K562 (cell line): ENCODE results near the gene PHACTR2. TPM values are rescaled to one million over a fixed set of nuclear protein-coding genes. Genes with fewer than 3 reads are reported as not detected.

Experiments
- ATAC-seq: fragments of 200-7000 bp; cut with Tn5 transposase; 3 replicates; pipeline ENCODE4 v1.9.1; 2020; ENCODE audit warnings: moderate library complexity
- BruUV-seq: library from RNA; stranded (reverse); fragments of 400-500 nt; replicated peaks from 2 replicates; lab custom pipeline; 2021; lab: Mats Ljungman, UMichigan
- CTCF ChIA-PET: fragments of 300-600 bp; formaldehyde crosslinking; extraction: SDS; loops from one replicate; lab custom pipeline; 2021; ENCODE audit warnings: low intra/inter-chr PET ratio; lab: Yijun Ruan, JAX
- POLR2A ChIA-PET: fragments of 300-600, 350-650 bp; sonication (Branson Sonifier 250); formaldehyde crosslinking; extraction: SDS; loops from one replicate; lab custom pipeline; 2021; ENCODE audit warnings: antibody characterized with exemption, inconsistent platforms; lab: Yijun Ruan, JAX
- DNase-seq, 4 experiments: peaks; one replicate each; pipeline versions ENCODE4 v3.0.0 to v3.0.0-alpha.2; 2011 to 2018; ENCODE audit warnings: low spot score in 3 of 4, mixed read lengths in 3 of 4; ENCODE audit errors: extremely low read depth in 1 of 4
- FAIRE-seq: peaks from 2 replicates; lab custom pipeline; 2011; peaks lifted over from hg19 to GRCh38; lab: Jason Lieb, UNC
- H2AFZ ChIP-seq: 2 replicates; pipeline ENCODE4 v1.6.0; 2011; ENCODE audit warnings: low read depth, low read length, control low read depth, inconsistent platforms
- H3K27ac ChIP-seq: fragments of 200-600 bp; 3 replicates; pipeline ENCODE4 v1.8.0; 2011; ENCODE audit warnings: low read depth, mild to moderate bottlenecking, control low read depth, inconsistent platforms, low read length, moderate library complexity, mixed read lengths; ENCODE audit errors: extremely low read depth
- H3K27me3 ChIP-seq, 2 experiments: fragments of 300-600 bp in 1 of 2; 2 replicates in 1 of 2; 3 replicates in 1 of 2; pipeline versions ENCODE4 v1.6.0 to v1.8.0; 2011; ENCODE audit warnings: inconsistent platforms in 2 of 2, low read length in 2 of 2, mild to moderate bottlenecking in 1 of 2, mixed read lengths in 1 of 2, moderate library complexity in 1 of 2; ENCODE audit not compliant: control insufficient read depth in 2 of 2, insufficient read depth in 2 of 2
- H3K36me3 ChIP-seq: fragments of 300-600 bp; 3 replicates; pipeline ENCODE4 v1.8.0; 2011; ENCODE audit warnings: mild to moderate bottlenecking, low read length, inconsistent platforms; ENCODE audit not compliant: control insufficient read depth, insufficient read depth
- H3K4me1 ChIP-seq, 2 experiments: fragments of 200-600 bp in 1 of 2; replicated peaks in 1 of 2; 2 replicates in 1 of 2; 3 replicates in 1 of 2; pipeline versions ENCODE4 v1.5.1 to v1.8.0; 2011; ENCODE audit warnings: inconsistent platforms in 2 of 2, low read length in 2 of 2, mild to moderate bottlenecking in 1 of 2, mixed read lengths in 1 of 2, moderate library complexity in 1 of 2; ENCODE audit not compliant: control insufficient read depth in 2 of 2, insufficient read depth in 2 of 2
- H3K4me2 ChIP-seq: 2 replicates; pipeline ENCODE4 v1.6.1; 2011; ENCODE audit warnings: low read length, control low read depth, inconsistent platforms, mixed read lengths; ENCODE audit not compliant: insufficient read depth
- H3K4me3 ChIP-seq: fragments of 200-600 bp; sonication (generic), shearing (Covaris generic); 2 replicates; pipeline ENCODE4 v1.5.1; 2016; ENCODE audit warnings: control low read depth, inconsistent platforms
- H3K79me2 ChIP-seq: fragments of 200-600 bp; 3 replicates; pipeline ENCODE4 v1.8.0; 2011; ENCODE audit warnings: low read length, inconsistent platforms; ENCODE audit not compliant: control insufficient read depth, insufficient read depth
- H3K9ac ChIP-seq, 2 experiments: 2 replicates each; pipeline versions ENCODE4 v1.6.0 to v1.6.1; 2011; ENCODE audit warnings: low read depth in 2 of 2, low read length in 2 of 2, control low read depth in 1 of 2, inconsistent platforms in 1 of 2, mild to moderate bottlenecking in 1 of 2, mixed read lengths in 1 of 2; ENCODE audit not compliant: insufficient read depth in 1 of 2
- H3K9me1 ChIP-seq: one replicate; pipeline ENCODE4 v1.6.0; 2011; ENCODE audit warnings: inconsistent platforms, mild to moderate bottlenecking, low read length, moderate library complexity; ENCODE audit not compliant: control insufficient read depth, insufficient read depth
- H3K9me3 ChIP-seq: replicated peaks from 2 replicates; pipeline ENCODE4 v1.5.1; 2011; ENCODE audit warnings: low read depth, low read length, inconsistent platforms; ENCODE audit not compliant: control insufficient read depth, insufficient read depth
- H4K20me1 ChIP-seq: replicated peaks from 2 replicates; pipeline ENCODE4 v1.6.1; 2011; ENCODE audit warnings: low read length, inconsistent platforms, mixed read lengths; ENCODE audit not compliant: control insufficient read depth, insufficient read depth
- CHD1 ChIP-seq: fragments of 200-600 bp; sonication (generic); IDR thresholded peaks from one replicate; pipeline ENCODE4 v1.6.1; 2012; ENCODE audit warnings: mild to moderate bottlenecking, moderate library complexity, low read length, inconsistent platforms
- CTBP1 ChIP-seq: fragments of 450-650 bp; IDR thresholded peaks from 2 replicates; pipeline ENCODE4 v1.6.1; 2016; ENCODE audit warnings: borderline replicate concordance
- FOXA1 ChIP-seq: fragments of 450-650 bp; IDR thresholded peaks from 2 replicates; pipeline ENCODE4 v1.6.1; 2016; ENCODE audit warnings: mild to moderate bottlenecking, borderline replicate concordance
- HOMEZ ChIP-seq: fragments of 250-450 bp; sonication (Bioruptor Pico); IDR thresholded peaks from 2 replicates; pipeline ENCODE4 v1.4.0; 2020; ENCODE audit warnings: mild to moderate bottlenecking, moderate library complexity
- ID3 ChIP-seq, 2 experiments: fragments of 250-450 bp in 1 of 2; fragments of 450-650 bp in 1 of 2; sonication (Bioruptor Pico) in 1 of 2; IDR thresholded peaks; 2 replicates each; pipeline versions ENCODE4 v1.6.1 to v1.8.0; 2016 to 2021; ENCODE audit warnings: mild to moderate bottlenecking in 2 of 2, moderate library complexity in 2 of 2, missing compliant biosample characterization in 1 of 2, missing genetic modification characterization in 1 of 2
- RBM22 ChIP-seq: fragments of 200-400 bp; formaldehyde crosslinking; IDR thresholded peaks from 2 replicates; pipeline ENCODE4 v1.6.1; 2018; ENCODE audit warnings: low read length, low read depth; ENCODE audit not compliant: poor library complexity, severe bottlenecking
- STAT6 ChIP-seq: sonication (generic); formaldehyde crosslinking; IDR thresholded peaks from 2 replicates; pipeline ENCODE4 v1.8.1; 2023; ENCODE audit warnings: mild to moderate bottlenecking, missing genetic modification reagents
- TRIM24 ChIP-seq, 2 experiments: fragments of 450-650 bp; IDR thresholded peaks; 2 replicates each; pipeline ENCODE4 v1.6.1; 2016
- ZBTB43 ChIP-seq: sonication (generic); formaldehyde crosslinking; IDR thresholded peaks from 2 replicates; pipeline ENCODE4 v1.8.0; 2023; ENCODE audit warnings: mild to moderate bottlenecking, missing genetic modification reagents
- WGBS: fragments of 100-300 bp; shearing (Covaris generic); methylation state at CpG from one replicate; pipeline ENCODE4 v1.1.6; 2016; ENCODE audit warnings: low coverage, mixed read lengths; ENCODE audit not compliant: insufficient coverage; ENCODE audit errors: missing lambda C conversion rate; 5-methylcytosine and 5-hydroxymethylcytosine counted together
- in situ Hi-C: fragments of 300-500 bp; cut with MboI; formaldehyde crosslinking; loops from 4 replicates; pipeline ENCODE4 v1.15.0; 2018; ENCODE audit warnings: inconsistent platforms, mixed read lengths
- intact Hi-C: fragments of 100-400 bp; cut with micrococcal nuclease; formaldehyde crosslinking; loops from 2 replicates; pipeline ENCODE4 v1.14.2; 2022
- polyA plus RNA-seq, 8 experiments: library from polyadenylated mRNA; depleted of rRNA in 4 of 8; stranded (reverse) in 5 of 8; unstranded in 3 of 8; fragments of >200 nt; fragmentation: Nextera tagmentation in 2 of 8; fragmentation: Illumina TruSeq in 1 of 8; extraction: Ambion mirVana in 2 of 8; extraction: Trizol in 1 of 8; gene quantifications; 2 replicates each; pipeline versions ENCODE4 v1.2.1 to v1.2.3, GENCODE V29; 2011 to 2014; ENCODE audit warnings: inconsistent platforms in 1 of 8, missing spikeins in 1 of 8
- total RNA-seq, 7 experiments: library from RNA; depleted of rRNA in 6 of 7; stranded (reverse); fragments of >200 nt in 6 of 7; fragmentation: Illumina TruSeq in 2 of 7; extraction: Trizol in 2 of 7; gene quantifications; 2 replicates each; pipeline versions ENCODE4 v1.2.1 to v1.2.3, GENCODE V29; 2011 to 2021; ENCODE audit warnings: low replicate concordance in 1 of 7
- TF ChIP-seq, protein P1 (sequence below): fragments of 200-800 bp; sonication (Bioruptor generic); IDR thresholded peaks from 2 replicates; pipeline ENCODE4 v1.6.1; 2016; ENCODE audit warnings: missing genetic modification characterization, missing compliant biosample characterization

PHACTR2 gene
- total and polyA plus RNA-seq, 9 of the 15 experiments (the other 6 are each of a cell fraction or from before 2014, with no cell fraction given), result 5.3 to 52.5 (median 22.9) TPM

DNA sequence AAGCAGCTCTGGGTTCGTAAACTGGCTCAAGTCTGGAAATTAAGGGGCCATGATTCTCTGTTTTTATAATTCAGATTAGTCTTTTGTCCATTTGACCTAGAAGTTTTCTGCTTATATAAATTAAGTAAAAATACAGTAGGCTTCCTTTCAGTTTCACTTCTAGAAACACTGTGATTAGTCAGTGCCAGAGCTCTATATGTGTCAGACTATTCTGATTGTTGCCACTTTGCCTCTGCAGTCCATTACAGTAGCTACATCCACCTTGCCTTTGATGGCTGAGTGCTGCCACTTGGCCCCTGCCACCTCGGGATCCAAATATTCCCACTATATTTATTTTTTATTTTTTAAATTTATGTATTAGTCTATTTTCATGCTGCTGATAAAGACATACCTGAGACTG, 194.4 kb downstream of the PHACTR2 start:
- no peaks in the 10 kb centered on the region for H3K27me3 ChIP-seq
- H3K4me3 ChIP-seq, result no peak overlapping the region
- H3K9me1 ChIP-seq, result no peaks in the 10 kb centered on the region
- ATAC-seq (no peak), FAIRE-seq (no peak), DNase-seq (no peak)
- H3K27ac ChIP-seq, result no peak overlapping the region
- in situ Hi-C loops, result no loop called here
- H3K36me3 ChIP-seq, result no peaks in the 10 kb centered on the region
- CTCF ChIA-PET, result no interaction called here
- no peak overlapping the region for H3K4me2 ChIP-seq
- H4K20me1 ChIP-seq, result no peaks in the 10 kb centered on the region
- BruUV-seq, result no TSS peak
- no peaks in the 10 kb centered on the region for H3K4me1 ChIP-seq
- POLR2A ChIA-PET, result interaction anchor here (1.0 kb wide), 1 partner anchor 31 kb away, joined by 3 read pairs; no protein-coding TSS in a partner anchor
- H3K9me3 ChIP-seq, result peaks cover 4% of the 10 kb centered on the region; the same call in 1 of the 2 replicates
- WGBS, result 20% methylated on average over 2 of the region's 2 CpGs
- no peak overlapping the region for H3K9ac ChIP-seq
- intact Hi-C loops, result no loop called here
- no peak overlapping the region for H2AFZ ChIP-seq
- H3K79me2 ChIP-seq, result no peaks in the 10 kb centered on the region
- no peak for TF ChIP-seq TRIM24 (IDR thresholded peaks at IDR 0.05)
- no peak for TF ChIP-seq STAT6 (CRISPR knock-in tag)
- TF ChIP-seq ZBTB43 (CRISPR knock-in tag), result no peak
- TF ChIP-seq CHD1, result no peak
- no peak for TF ChIP-seq ID3 (CRISPR knock-in tag; IDR thresholded peaks at IDR 0.05)
- TF ChIP-seq ID3 (tag; IDR thresholded peaks at IDR 0.05), result no peak
- no peak for TF ChIP-seq RBM22
- TF ChIP-seq FOXA1, result no peak
- TF ChIP-seq, protein P1, sequence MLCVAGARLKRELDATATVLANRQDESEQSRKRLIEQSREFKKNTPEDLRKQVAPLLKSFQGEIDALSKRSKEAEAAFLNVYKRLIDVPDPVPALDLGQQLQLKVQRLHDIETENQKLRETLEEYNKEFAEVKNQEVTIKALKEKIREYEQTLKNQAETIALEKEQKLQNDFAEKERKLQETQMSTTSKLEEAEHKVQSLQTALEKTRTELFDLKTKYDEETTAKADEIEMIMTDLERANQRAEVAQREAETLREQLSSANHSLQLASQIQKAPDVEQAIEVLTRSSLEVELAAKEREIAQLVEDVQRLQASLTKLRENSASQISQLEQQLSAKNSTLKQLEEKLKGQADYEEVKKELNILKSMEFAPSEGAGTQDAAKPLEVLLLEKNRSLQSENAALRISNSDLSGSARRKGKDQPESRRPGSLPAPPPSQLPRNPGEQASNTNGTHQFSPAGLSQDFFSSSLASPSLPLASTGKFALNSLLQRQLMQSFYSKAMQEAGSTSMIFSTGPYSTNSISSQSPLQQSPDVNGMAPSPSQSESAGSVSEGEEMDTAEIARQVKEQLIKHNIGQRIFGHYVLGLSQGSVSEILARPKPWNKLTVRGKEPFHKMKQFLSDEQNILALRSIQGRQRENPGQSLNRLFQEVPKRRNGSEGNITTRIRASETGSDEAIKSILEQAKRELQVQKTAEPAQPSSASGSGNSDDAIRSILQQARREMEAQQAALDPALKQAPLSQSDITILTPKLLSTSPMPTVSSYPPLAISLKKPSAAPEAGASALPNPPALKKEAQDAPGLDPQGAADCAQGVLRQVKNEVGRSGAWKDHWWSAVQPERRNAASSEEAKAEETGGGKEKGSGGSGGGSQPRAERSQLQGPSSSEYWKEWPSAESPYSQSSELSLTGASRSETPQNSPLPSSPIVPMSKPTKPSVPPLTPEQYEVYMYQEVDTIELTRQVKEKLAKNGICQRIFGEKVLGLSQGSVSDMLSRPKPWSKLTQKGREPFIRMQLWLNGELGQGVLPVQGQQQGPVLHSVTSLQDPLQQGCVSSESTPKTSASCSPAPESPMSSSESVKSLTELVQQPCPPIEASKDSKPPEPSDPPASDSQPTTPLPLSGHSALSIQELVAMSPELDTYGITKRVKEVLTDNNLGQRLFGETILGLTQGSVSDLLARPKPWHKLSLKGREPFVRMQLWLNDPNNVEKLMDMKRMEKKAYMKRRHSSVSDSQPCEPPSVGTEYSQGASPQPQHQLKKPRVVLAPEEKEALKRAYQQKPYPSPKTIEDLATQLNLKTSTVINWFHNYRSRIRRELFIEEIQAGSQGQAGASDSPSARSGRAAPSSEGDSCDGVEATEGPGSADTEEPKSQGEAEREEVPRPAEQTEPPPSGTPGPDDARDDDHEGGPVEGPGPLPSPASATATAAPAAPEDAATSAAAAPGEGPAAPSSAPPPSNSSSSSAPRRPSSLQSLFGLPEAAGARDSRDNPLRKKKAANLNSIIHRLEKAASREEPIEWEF, result no peak
- no peak for TF ChIP-seq CTBP1
- TF ChIP-seq HOMEZ (CRISPR knock-in tag), result no peak
